Measurements from ENCODE around the gene VSIR. TPM values are rescaled to one million over a fixed set of nuclear protein-coding genes. Genes with fewer than 3 reads are reported as not detected.

VSIR gene
- total RNA-seq: 100 to 1,000 TPM; 134 to 193 (median 178) TPM
- 101 TPM for total RNA-seq (2013)

DNA sequence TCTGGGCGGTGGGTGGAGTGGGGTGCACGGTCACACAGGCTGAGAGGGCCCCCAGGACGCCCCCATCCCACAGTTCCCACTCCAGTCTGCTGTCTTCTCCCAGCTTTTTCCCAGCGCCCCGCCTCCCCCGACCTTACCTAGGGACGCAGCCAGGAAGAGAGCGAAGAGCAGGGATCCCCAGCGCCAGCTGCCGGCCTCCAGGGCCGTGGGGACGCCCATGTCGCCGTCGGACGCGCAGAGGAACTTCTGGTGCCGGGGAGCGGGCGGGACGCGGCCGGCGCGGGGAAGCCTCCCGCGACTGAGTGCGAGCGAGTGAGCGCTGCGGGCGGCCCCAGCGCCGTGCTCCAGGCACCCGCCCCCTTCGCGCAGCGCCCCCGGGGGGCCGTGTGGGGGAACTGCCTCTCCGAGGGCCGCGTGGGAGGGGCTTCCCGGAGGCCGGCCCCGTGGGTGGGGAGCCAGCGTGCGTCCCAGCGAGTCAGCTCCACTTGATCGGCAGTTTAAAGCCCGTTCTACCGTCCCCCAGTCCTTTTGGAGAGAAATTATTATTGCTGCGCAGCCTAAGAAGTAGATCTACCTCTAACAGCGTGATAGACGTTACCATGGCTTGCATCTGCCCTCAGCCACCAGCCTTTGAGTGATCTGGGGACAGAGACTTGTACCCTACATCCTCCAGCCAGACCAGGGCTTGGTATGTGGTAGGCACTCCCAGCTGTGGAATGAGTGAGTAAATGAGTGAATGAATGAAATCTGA lies at the start of gene VSIR:
VSIR (minus strand) TSS at position 300 of the 751 bp plus-strand sequence; CDS start at position 219, 81 bp downstream.
- H3K36me3 Mint-ChIP-seq: no peaks in the 10 kb centered on the region
- WGBS (ENCODE audit: insufficient coverage): under 1% methylated on average over 55 of the region's 55 CpGs
- H3K27ac ChIP-seq (ENCODE audit: low read length): peak within 1 kb of the TSS; percentile 96
- DNase-seq (peak; percentile 96 to 99), ATAC-seq (peak; percentile 82 to 94 (median 86))
- H3K9me3 Mint-ChIP-seq: no peaks in the 10 kb centered on the region
- peak within 1 kb of the TSS; percentile 98 for H3K27ac Mint-ChIP-seq
- peak within 1 kb of the TSS; percentile 95 for H3K4me3 ChIP-seq (ENCODE audit: low read length)
- H3K36me3 ChIP-seq (ENCODE audit: control insufficient read depth, insufficient read depth, low read length): peaks cover 10% of the 10 kb centered on the region
- H3K9me3 ChIP-seq (ENCODE audit: control insufficient read depth, insufficient read depth, low read length): no peaks in the 10 kb centered on the region
- TF ChIP-seq, protein P1, sequence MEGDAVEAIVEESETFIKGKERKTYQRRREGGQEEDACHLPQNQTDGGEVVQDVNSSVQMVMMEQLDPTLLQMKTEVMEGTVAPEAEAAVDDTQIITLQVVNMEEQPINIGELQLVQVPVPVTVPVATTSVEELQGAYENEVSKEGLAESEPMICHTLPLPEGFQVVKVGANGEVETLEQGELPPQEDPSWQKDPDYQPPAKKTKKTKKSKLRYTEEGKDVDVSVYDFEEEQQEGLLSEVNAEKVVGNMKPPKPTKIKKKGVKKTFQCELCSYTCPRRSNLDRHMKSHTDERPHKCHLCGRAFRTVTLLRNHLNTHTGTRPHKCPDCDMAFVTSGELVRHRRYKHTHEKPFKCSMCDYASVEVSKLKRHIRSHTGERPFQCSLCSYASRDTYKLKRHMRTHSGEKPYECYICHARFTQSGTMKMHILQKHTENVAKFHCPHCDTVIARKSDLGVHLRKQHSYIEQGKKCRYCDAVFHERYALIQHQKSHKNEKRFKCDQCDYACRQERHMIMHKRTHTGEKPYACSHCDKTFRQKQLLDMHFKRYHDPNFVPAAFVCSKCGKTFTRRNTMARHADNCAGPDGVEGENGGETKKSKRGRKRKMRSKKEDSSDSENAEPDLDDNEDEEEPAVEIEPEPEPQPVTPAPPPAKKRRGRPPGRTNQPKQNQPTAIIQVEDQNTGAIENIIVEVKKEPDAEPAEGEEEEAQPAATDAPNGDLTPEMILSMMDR (IDR thresholded peaks at IDR 0.05): peak; percentile 92
- no peaks in the 10 kb centered on the region for H3K27me3 ChIP-seq (ENCODE audit: control insufficient read depth, insufficient read depth, low read length)
- peaks cover 52 to 71% of the 10 kb centered on the region in 2 donors for H3K4me1 Mint-ChIP-seq
- H3K4me1 ChIP-seq (ENCODE audit: control insufficient read depth, insufficient read depth, low read length): peaks cover 82% of the 10 kb centered on the region
- H3K4me3 Mint-ChIP-seq: peak within 1 kb of the TSS; percentile 85
- H3K27me3 Mint-ChIP-seq (ENCODE audit: low read depth in 2 of 2): no peaks in the 10 kb centered on the region
- intact Hi-C loops (cut with micrococcal nuclease): loop anchor here (2.0 kb wide), 2 partner anchors 47 to 77 kb away; partner anchors contain the start of gene PSAP

DNA sequence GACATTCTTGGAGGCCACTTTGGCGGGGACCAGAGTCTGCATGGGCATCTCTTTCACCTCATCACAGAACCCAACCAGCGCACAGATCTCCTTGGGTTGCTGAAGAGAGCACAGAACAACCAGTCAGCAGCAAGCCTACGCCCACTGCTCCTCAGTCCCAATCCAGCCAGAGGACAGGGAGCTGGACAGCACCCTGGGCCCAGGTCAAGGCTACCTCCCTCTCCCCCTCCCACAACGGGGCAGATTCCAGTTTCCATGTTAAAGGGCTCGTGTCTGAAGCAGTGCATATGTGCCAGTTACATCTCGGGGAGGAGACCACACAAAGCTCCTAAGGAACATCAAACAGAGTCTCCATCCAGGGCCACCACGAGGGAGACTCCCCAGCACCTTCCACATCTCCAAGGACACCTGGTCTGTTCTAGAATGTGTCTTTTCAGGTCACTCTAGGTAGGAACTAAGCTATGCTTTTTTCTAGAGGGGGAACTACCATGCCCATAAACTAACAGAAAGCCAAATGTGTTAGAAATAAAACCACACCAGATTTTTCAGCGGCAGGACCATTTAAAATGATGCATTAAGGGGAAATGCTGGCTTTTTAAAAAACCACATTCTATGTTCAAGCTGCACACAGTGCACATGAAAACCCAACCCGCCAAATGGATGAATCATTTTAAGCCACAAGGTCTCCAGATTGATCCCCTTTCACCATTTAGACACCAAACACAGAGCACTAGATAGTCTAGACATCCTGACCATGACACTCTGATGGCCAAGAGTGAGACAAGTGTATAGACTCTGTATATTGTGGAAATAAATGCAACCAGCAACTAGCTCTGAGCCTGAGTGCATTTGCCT lies 48.8 kb upstream of the VSIR start:
- Mint-ChIP-seq H3K9me3 (no peaks in the 10 kb centered on the region), H3K36me3 (no peaks in the 10 kb centered on the region), H3K27ac (peak overlapping the region; percentile 21 to 35), H3K27me3 (ENCODE audit: low read depth in 2 of 2) (no peaks in the 10 kb centered on the region), H3K4me3 (no peak overlapping the region), H3K4me1 (peaks cover 22 to 24% of the 10 kb centered on the region in 2 donors)
- Histone ChIP-seq H3K27ac (ENCODE audit: low read length) (no peak overlapping the region), H3K9me3 (ENCODE audit: control insufficient read depth, insufficient read depth, low read length) (no peaks in the 10 kb centered on the region), H3K4me1 (ENCODE audit: control insufficient read depth, insufficient read depth, low read length) (peaks cover 34% of the 10 kb centered on the region), H3K36me3 (ENCODE audit: control insufficient read depth, insufficient read depth, low read length) (peaks cover 88% of the 10 kb centered on the region), H3K4me3 (ENCODE audit: low read length) (no peak overlapping the region), H3K27me3 (ENCODE audit: control insufficient read depth, insufficient read depth, low read length) (no peaks in the 10 kb centered on the region)
- ATAC-seq (peak; percentile 48 to 82 (median 74)), DNase-seq (no peak)
- TF ChIP-seq, protein P1 (IDR thresholded peaks at IDR 0.05): no peak
- intact Hi-C loops (cut with micrococcal nuclease): no loop called here
- 67% methylated on average over 9 of the region's 9 CpGs for WGBS (ENCODE audit: insufficient coverage)

DNA sequence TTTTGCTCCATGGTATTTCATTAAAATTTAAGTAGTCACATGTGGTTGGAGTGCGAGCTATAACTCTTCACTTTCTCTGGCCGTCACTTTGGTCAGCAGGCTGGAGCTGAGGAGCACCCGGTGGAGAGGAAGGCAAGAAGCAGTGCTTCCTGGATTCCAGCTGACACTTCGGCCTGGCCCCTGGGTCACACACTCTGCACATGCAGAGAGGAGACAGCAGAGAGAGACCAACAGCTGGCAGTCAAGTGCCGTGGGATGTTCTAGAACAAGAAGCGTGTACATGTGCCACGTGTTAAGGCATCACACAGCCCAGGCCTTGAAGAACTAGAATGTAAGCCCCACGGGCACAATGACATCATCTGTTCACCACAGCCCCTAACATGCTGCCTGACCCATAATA lies 47.6 kb upstream of the VSIR start:
- DNase-seq (no peak), ATAC-seq (no peak)
- Mint-ChIP-seq H3K27me3 (ENCODE audit: low read depth in 2 of 2) (no peaks in the 10 kb centered on the region), H3K4me1 (peaks cover 22 to 24% of the 10 kb centered on the region in 2 donors), H3K9me3 (no peaks in the 10 kb centered on the region), H3K27ac (no peak overlapping the region), H3K4me3 (no peak overlapping the region), H3K36me3 (peaks cover 8% of the 10 kb centered on the region)
- no peak overlapping the region for H3K4me3 ChIP-seq (ENCODE audit: low read length)
- WGBS (ENCODE audit: insufficient coverage): 94% methylated on average over 7 of the region's 8 CpGs
- H3K9me3 ChIP-seq (ENCODE audit: control insufficient read depth, insufficient read depth, low read length): no peaks in the 10 kb centered on the region
- peaks cover 34% of the 10 kb centered on the region for H3K4me1 ChIP-seq (ENCODE audit: control insufficient read depth, insufficient read depth, low read length)
- TF ChIP-seq, protein P1 (IDR thresholded peaks at IDR 0.05): no peak
- H3K27me3 ChIP-seq (ENCODE audit: control insufficient read depth, insufficient read depth, low read length): no peaks in the 10 kb centered on the region
- H3K36me3 ChIP-seq (ENCODE audit: control insufficient read depth, insufficient read depth, low read length): peaks cover 89% of the 10 kb centered on the region
- no peak overlapping the region for H3K27ac ChIP-seq (ENCODE audit: low read length)
- intact Hi-C loops (cut with micrococcal nuclease): no loop called here

All from natural killer cell (primary cell).